Measurements from ENCODE around the gene KIF5B.

The KIF5B gene

GRCh38 chr10:31961277-31962074 is 94.7 kb downstream of the KIF5B start:
- no peak for DNase-seq (ENCODE audit: low read depth)

- no peak for DNase-seq (ENCODE audit: low read depth)
Observed at GRCh38 chr10:31959461-31960173, 96.6 kb downstream of the KIF5B start.

Data from activated gamma-delta T cell treated with anti-CD3 and anti-CD28 coated beads, Interleukin-2, amount 50 U/mL, for 16 hours (primary cell).